AG09319 (cell line): ENCODE data around the gene ARHGAP32.

Experiments
- DNase-seq: peaks from one replicate; pipeline ENCODE4 v3.0.0-alpha.2; 2010; ENCODE audit warnings: low read depth; ENCODE audit errors: extremely low read depth
- TF ChIP-seq, protein P1 (sequence below): IDR thresholded peaks from 2 replicates; pipeline ENCODE4 v1.5.1; 2011; ENCODE audit warnings: low read depth, mild to moderate bottlenecking, inconsistent platforms, low read length, moderate library complexity

The ARHGAP32 gene

DNA sequence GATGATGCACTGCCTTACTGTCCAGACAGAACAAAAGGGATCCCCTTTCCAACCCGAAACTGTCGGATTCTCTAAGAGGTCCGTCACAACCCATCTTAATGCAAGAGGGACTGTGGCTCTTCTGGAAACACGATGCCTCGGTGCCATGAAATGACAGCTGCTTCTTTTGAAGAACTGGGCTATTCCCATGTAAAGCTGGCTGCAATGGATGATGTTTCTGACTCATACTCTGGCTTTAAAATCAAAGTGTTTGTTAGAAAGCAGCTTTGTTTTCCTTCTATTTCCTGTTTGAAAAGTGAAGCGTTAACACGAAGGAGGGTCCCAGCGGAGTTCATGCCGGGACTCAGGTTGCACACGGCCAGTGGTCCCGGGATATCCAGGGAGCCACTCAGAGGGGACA lies 252.5 kb downstream of the ARHGAP32 start:
- TF ChIP-seq, protein P1, sequence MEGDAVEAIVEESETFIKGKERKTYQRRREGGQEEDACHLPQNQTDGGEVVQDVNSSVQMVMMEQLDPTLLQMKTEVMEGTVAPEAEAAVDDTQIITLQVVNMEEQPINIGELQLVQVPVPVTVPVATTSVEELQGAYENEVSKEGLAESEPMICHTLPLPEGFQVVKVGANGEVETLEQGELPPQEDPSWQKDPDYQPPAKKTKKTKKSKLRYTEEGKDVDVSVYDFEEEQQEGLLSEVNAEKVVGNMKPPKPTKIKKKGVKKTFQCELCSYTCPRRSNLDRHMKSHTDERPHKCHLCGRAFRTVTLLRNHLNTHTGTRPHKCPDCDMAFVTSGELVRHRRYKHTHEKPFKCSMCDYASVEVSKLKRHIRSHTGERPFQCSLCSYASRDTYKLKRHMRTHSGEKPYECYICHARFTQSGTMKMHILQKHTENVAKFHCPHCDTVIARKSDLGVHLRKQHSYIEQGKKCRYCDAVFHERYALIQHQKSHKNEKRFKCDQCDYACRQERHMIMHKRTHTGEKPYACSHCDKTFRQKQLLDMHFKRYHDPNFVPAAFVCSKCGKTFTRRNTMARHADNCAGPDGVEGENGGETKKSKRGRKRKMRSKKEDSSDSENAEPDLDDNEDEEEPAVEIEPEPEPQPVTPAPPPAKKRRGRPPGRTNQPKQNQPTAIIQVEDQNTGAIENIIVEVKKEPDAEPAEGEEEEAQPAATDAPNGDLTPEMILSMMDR, result no peak
- DNase-seq, result no peak

DNA sequence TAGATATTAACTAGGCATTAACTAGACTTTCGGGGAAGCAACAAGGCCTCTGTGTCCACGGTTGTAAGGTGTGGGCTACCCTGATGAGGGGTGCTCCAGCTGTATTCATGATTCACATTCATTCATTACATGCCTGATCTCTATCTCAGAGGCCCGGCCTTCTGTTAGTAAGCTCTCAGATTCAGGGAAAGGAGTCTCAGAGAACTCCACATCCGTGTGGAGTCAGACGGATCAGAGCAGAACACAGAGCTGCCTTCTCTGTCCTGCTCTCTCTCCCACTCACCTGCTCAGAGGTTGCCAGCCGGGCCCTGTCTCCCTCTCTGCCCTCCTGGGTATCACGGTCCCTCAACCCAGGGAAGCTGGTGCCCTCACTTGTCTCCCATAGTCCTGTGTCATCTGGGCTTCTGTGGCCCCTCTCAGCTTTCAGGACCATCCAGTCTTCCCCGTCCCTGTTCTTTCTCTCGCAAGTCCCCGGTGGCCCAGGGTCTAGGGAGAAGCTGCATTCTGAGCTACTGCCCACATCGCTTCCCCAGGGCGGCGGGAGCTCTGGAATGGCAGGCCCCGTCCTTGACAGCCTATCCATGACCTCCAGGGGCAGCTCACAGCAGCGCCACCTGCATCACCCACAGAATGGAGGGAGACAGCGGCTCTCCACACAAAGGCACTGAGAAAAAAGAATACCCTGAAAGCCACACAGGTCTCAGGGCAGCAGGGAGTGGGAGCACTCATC lies 253.8 kb downstream of the ARHGAP32 start:
- TF ChIP-seq, protein P1, result no peak
- DNase-seq, result no peak

DNA sequence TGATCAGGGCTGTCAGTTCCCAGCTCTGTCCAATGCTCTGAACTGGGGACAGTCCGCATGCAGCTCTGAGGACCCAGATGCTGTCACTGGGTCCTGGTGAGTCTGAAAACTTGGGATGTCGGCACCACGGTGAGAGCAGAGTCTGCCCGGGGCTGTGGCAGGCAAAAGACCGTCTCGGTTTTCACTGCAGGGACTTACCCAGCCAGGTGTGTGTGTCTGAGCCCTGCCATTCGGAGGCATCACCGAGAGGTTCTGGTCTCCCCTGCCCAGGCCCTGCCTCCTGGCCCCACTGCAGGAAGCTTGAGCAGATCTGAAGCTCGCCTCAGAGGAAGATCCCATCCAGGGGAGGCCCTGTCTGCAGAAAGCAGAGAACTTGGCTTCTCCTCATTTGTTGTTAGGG lies 254.6 kb downstream of the ARHGAP32 start:
- no peak for DNase-seq
- TF ChIP-seq, protein P1, result no peak

- TF ChIP-seq, protein P1, result no peak
- DNase-seq, result no peak
These were observed 255.4 kb downstream of the ARHGAP32 start for GRCh38 chr11:128936606-128937251.

DNA sequence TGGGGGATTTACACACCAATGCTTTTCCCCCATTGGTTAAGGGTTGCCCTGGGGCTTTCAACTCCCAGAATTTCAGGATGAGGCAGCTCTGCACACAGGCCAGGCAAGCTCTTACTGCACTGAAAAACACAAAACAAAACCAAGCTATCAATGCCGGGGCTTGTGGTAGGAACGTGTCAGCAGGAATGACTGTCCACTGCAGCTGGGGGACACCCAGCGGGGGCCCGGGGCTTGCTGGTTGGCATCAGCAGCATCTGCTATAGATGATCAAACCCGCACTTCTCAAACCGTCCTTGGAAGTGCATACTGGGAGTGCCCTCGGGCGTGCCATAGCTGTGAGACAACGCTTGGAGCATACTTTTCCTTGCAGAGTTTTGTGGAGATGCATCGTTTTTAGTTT lies 257.2 kb downstream of the ARHGAP32 start:
- TF ChIP-seq, protein P1, result no peak

DNA sequence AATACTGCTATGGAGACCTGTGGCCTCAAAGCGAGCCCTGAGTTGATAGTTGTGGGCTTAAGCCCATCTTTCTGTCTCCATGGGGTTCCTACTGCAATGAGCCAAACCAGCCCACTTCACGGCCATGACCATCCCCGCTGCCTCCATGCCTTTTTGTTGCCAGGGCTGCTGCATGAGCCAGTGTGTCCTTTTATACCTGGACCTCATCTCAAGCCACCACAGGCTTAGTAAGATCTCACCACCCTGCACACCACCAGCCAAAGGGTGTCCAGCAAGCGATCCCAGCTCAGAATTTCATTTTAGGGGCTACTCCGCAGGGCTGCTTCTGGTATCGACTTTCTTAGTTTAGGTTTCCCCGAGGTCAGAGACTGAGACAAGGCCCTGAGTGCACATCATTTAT lies 257.8 kb downstream of the ARHGAP32 start:
- TF ChIP-seq, protein P1, result no peak
- DNase-seq, result no peak

More for the DNA sequence above, 257.2 kb downstream of the ARHGAP32 start:
- DNase-seq, result no peak

DNA sequence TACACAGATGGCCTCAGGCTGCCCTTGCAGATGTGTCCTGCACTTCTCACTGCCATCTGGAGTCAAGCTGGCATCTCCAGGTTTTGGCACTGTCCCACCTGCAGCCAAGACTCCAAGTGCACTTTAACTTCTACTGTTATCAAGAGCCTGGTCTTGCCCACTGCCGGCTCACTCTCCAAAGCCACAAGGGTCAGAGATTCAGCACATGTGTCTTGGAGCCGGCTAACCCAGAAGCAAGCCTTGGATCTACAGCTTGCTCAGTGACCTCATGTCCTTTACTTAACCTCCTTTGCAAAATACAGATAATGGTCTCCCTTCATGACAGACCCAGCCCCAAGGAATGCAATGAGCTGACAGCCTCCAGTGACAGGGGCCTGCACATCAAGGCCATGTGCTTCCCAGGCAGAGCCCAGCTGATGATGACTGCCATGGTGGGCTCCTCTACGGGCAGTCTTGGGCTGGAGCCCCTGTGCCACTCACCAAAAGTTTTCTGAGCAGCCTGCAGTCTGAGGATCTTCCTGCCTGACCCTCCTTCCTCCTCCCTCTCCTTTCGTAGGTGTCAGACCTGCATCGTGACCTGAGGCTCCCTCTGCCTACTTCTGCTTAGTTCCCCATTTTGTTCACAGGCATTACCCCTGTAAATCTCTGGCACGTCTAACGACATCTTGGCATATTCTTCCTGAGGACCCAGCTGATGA lies 258.5 kb downstream of the ARHGAP32 start:
- TF ChIP-seq, protein P1, result no peak
- no peak for DNase-seq
